Measurements from ENCODE around the gene CROCC2. TPM values are rescaled to one million over a fixed set of nuclear protein-coding genes. Genes with fewer than 3 reads are reported as not detected.

Gene CROCC2
- polyA plus RNA-seq, 1 of the 3 experiments (the other 2 are of a cell fraction), result not detected

- Histone ChIP-seq H3K79me2 (ENCODE audit: insufficient read depth) (no peaks in the 10 kb centered on the region), H3K36me3 (replicated peaks in 1 of 2; ENCODE audit: control insufficient read depth in 1 of 2, insufficient read depth in 2 of 2, low read length in 1 of 2) (no peaks in the 10 kb centered on the region), H3K4me3 (ENCODE audit: low read depth in 2 of 2, low read length in 1 of 2) (no peak overlapping the region), H3F3A (replicated peaks; ENCODE audit: insufficient read depth) (no peaks in the 10 kb centered on the region), H2AFZ (ENCODE audit: low read depth) (no peak overlapping the region), H3K9me2 (no peaks in the 10 kb centered on the region), H3K4me1 (ENCODE audit: control insufficient read depth in 1 of 2, insufficient read depth in 2 of 2, low read depth in 1 of 2, low read length in 1 of 2) (peaks cover 0 to 22% of the 10 kb centered on the region in 2 experiments; a peak in 1 of 4 replicates), H3K4me2 (no peak overlapping the region), H4K20me1 (ENCODE audit: insufficient read depth) (no peaks in the 10 kb centered on the region), H3K27ac (ENCODE audit: low read depth in 2 of 2, low read length in 1 of 2) (peak overlapping the region in 1 of 2 experiments; percentile 64; a peak in 1 of 4 replicates), H3K9me3 (no peaks in the 10 kb centered on the region), H3K9ac (no peak overlapping the region), H3K27me3 (ENCODE audit: insufficient read depth) (no peaks in the 10 kb centered on the region)
- no peak for DNase-seq
- 74% methylated on average over 8 of the region's 11 CpGs for WGBS (ENCODE audit: low lambda C conversion rate)
- CTCF ChIA-PET, result interaction anchor here (0.6 to 3.3 kb wide), 6 partner anchors 11 to 121 kb away, joined by 3 to 17 read pairs (median 3); no protein-coding TSS in a partner anchor
- TF ChIP-seq RXRA (IDR thresholded peaks at IDR 0.05; ENCODE audit: borderline replicate concordance, low read depth), result no peak
- no peak for TF ChIP-seq GABPA (IDR thresholded peaks at IDR 0.05; ENCODE audit: low read depth)
- no peak for TF ChIP-seq ELF1 (IDR thresholded peaks at IDR 0.05)
- no peak for TF ChIP-seq FOXJ3 (CRISPR knock-in tag; IDR thresholded peaks at IDR 0.05)
- TF ChIP-seq RCOR1 (IDR thresholded peaks at IDR 0.05; ENCODE audit: low read length), result no peak
- TF ChIP-seq, protein P1, sequence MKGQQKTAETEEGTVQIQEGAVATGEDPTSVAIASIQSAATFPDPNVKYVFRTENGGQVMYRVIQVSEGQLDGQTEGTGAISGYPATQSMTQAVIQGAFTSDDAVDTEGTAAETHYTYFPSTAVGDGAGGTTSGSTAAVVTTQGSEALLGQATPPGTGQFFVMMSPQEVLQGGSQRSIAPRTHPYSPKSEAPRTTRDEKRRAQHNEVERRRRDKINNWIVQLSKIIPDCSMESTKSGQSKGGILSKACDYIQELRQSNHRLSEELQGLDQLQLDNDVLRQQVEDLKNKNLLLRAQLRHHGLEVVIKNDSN (IDR thresholded peaks at IDR 0.05; ENCODE audit: borderline replicate concordance, low read depth), result no peak
- TF ChIP-seq, protein P2, sequence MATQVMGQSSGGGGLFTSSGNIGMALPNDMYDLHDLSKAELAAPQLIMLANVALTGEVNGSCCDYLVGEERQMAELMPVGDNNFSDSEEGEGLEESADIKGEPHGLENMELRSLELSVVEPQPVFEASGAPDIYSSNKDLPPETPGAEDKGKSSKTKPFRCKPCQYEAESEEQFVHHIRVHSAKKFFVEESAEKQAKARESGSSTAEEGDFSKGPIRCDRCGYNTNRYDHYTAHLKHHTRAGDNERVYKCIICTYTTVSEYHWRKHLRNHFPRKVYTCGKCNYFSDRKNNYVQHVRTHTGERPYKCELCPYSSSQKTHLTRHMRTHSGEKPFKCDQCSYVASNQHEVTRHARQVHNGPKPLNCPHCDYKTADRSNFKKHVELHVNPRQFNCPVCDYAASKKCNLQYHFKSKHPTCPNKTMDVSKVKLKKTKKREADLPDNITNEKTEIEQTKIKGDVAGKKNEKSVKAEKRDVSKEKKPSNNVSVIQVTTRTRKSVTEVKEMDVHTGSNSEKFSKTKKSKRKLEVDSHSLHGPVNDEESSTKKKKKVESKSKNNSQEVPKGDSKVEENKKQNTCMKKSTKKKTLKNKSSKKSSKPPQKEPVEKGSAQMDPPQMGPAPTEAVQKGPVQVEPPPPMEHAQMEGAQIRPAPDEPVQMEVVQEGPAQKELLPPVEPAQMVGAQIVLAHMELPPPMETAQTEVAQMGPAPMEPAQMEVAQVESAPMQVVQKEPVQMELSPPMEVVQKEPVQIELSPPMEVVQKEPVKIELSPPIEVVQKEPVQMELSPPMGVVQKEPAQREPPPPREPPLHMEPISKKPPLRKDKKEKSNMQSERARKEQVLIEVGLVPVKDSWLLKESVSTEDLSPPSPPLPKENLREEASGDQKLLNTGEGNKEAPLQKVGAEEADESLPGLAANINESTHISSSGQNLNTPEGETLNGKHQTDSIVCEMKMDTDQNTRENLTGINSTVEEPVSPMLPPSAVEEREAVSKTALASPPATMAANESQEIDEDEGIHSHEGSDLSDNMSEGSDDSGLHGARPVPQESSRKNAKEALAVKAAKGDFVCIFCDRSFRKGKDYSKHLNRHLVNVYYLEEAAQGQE (IDR thresholded peaks at IDR 0.05; ENCODE audit: low read depth, low read length), result no peak
- no peak for TF ChIP-seq GATA2 (CRISPR knock-in tag; IDR thresholded peaks at IDR 0.05)
- no peak for TF ChIP-seq YY1 (IDR thresholded peaks at IDR 0.05; ENCODE audit: low read depth)
- no peak for TF ChIP-seq MEF2A (IDR thresholded peaks at IDR 0.05; ENCODE audit: borderline replicate concordance, low read depth)
- TF ChIP-seq, protein P3, sequence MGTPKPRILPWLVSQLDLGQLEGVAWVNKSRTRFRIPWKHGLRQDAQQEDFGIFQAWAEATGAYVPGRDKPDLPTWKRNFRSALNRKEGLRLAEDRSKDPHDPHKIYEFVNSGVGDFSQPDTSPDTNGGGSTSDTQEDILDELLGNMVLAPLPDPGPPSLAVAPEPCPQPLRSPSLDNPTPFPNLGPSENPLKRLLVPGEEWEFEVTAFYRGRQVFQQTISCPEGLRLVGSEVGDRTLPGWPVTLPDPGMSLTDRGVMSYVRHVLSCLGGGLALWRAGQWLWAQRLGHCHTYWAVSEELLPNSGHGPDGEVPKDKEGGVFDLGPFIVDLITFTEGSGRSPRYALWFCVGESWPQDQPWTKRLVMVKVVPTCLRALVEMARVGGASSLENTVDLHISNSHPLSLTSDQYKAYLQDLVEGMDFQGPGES (IDR thresholded peaks at IDR 0.05; ENCODE audit: low read depth, low read length), result no peak
- no peak for TF ChIP-seq JUND (IDR thresholded peaks at IDR 0.05)
- TF ChIP-seq, protein P4, sequence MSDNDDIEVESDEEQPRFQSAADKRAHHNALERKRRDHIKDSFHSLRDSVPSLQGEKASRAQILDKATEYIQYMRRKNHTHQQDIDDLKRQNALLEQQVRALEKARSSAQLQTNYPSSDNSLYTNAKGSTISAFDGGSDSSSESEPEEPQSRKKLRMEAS (IDR thresholded peaks at IDR 0.05; ENCODE audit: low read depth), result no peak
- no peak for TF ChIP-seq EP300 (IDR thresholded peaks at IDR 0.05; ENCODE audit: borderline replicate concordance in 1 of 2, low read depth in 1 of 2, low read length in 1 of 2)
- POLR2A ChIA-PET, result no interaction called here
Measured at GRCh38 chr2:240972201-240972600, 66.1 kb downstream of the CROCC2 start.
